GM21717 (cell line): Measurements from ENCODE around the gene EMC8.

Source experiments
- ATAC-seq: cut with Tn5 transposase; IDR thresholded peaks from one replicate; pipeline ENCODE4 v1.9.1; 2021; ENCODE audit warnings: mild to moderate bottlenecking, moderate library complexity; ENCODE audit not compliant: unreplicated experiment

EMC8 gene

GRCh38 chr16:85759136-85759535, 40.2 kb downstream of the EMC8 start:
- no peak for ATAC-seq

DNA sequence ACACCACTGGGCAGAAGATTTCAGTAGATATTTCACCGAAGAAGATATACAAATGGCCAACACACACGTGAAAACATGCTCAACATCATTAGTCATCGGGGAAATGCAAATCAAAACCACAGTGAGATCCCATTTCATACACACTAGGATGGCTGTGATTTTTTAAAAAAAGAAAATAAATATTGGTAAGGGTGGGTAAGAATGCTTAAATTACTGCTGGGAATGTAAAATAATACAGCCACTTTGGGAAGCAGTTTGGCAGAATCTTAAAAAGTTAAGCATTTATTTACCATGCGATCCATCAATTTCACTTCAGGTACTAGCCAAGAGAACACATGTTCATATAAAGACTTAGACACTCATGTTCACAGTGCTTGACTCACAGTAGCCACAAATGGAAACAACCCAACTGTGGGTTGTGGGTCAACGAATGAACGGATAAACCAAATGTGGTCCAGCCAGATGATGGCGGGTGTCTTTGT, 42.0 kb downstream of the EMC8 start:
- peak; percentile 27 for ATAC-seq

DNA sequence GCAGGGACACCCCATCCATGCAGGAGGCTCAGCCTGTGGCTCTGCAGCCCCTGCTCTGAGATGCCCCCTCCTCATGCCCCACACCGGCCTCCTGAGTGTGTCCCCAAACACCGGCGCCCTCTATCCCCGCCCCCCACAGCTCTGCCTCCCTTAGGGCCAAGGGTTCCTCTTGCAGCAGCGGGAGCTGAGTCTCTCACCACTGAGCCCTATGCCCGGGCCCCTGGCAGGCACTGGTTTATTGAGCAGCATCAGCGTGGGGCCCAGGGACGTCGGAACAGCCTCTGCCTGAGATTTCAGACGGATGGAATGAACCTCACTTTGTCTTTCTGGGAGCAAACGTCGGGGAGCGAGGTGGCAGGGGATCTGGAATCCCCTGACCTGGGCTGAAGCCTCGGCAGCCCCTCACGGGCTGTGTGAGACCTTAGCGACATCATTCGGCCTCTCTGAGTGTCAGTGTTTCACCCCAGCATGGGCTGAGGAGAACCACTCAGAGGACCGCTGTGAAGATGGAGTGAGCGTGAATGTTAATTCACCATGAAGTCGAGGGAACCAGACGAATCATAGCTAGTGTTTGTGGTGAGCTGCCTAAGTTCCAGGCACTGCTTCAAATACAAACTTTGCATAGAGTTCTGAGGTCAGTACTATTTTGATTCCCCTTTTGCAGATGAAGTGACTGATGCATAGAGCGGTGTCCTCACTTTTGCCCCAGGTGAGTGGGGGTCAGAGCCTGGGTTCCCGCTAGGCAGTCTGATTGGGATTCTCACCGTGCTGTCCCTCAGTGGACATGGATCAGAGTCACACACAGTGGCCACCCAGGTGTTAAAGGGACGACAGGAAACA, 43.2 kb downstream of the EMC8 start:
- ATAC-seq = peak; percentile 50

GRCh38 chr16:85754413-85754812, 44.9 kb downstream of the EMC8 start:
- ATAC-seq = no peak

- no peak for ATAC-seq
These were observed 45.4 kb downstream of the EMC8 start for GRCh38 chr16:85753976-85754375.

GRCh38 chr16:85753559-85753958, 45.8 kb downstream of the EMC8 start:
- ATAC-seq = no peak

- no peak for ATAC-seq
These were observed 46.6 kb downstream of the EMC8 start for GRCh38 chr16:85752511-85753420.

DNA sequence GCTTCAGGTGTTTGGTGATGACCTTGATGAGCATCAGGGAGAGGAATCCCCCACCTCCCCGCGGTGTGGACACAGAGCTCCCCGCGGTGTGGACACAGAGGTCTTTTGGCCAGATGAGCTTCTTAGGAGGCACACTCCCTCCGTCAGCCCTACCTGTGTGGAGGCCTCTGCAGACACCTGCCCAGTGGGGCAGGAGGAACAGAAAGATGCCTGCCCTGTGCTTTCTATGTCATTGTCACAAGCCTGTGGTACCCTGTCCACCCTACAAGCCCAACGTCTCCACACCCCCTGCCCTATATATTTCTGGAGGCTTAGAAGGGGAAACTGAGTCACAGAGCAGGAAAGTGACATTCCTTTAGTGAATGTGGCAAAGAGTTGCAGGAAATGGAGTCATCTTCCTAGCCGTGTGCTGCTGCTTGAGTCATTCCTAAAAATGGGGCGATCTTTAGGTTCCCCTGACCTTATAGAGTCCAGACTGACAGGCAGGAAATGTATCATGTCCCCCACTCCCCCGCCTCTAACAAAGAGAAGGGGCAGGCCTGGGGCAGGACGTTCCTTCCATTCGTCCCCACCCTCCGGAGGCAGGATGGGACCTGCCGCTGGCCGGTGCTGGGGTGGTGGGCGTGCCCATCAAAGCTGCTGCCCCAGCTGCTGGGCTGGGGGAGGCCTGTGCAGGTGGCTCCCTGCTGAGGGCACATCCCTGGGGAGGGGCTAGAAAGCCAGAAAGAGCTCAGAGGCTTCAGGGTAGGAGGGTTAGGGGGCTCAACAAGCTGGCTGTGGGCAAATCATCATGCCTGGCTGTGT, 47.4 kb downstream of the EMC8 start:
- ATAC-seq = no peak

GRCh38 chr16:85750827-85751697, 48.3 kb downstream of the EMC8 start, which contains the start of gene C16orf74:
C16orf74 (minus strand) TSS chr16:85751096; CDS start chr16:85735217, 15,879 bp downstream.
- ATAC-seq = peak; percentile 39

DNA sequence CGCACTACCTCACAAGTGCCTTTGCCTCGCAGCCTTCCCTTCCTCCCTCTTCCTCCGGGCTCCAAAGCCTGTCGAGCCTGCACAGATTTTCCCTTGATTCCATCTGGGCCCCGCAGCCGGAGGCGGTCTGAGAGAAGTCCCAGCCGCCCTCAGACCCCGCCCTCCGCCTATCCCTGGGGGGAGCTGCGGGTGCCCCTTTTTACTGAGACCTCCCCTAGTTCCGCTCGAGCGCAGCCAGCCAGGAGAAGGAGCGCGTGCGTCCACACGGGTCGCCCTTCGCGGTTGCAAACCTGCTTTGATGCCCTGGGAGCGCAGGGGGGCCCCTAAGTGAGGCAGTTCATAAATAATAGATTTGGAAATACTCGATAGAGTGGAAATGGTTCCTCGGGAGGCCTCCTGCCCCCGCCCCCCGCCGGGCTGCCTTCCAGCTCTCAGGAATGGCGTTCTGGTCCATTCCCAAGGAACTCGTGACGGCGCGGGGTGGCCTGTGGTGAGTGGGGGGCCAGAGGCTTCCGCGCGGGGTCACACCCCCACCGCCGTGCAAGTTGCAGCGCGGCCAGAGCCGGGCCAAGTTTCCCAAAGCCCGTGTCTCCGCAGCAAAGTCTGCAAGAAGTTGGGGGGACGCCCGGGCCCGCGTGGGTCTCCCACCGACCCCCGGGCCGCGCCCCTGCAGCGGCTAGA, 49.1 kb downstream of the EMC8 start:
- ATAC-seq = no peak

- ATAC-seq = no peak
These were observed 49.6 kb downstream of the EMC8 start for GRCh38 chr16:85749771-85750145.

- ATAC-seq = no peak
These were observed 52.7 kb downstream of the EMC8 start for GRCh38 chr16:85746460-85747215.

GRCh38 chr16:85738923-85739715, 60.2 kb downstream of the EMC8 start:
- ATAC-seq = no peak

- no peak for ATAC-seq
These were observed 62.4 kb downstream of the EMC8 start for GRCh38 chr16:85736921-85737320.

DNA sequence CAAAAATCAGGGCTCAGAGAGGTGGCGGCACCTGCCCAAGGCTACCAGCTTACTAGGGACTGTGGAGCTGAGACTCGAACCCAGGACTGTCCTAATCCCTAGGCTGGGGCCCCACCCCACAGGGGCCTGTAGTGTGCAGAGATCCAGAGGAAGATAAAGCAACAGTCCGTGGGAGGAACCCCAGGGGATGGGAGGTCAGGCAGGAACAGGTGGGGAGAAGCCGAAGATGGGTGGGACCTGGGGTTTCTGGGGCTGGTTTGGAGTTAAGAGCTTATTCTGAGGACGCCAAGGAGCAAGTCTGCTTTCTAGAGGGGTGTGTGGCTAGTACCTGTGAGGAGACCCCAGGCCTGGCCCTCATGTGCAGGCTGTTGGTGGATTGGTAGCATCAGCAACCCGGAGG, 63.4 kb downstream of the EMC8 start:
- no peak for ATAC-seq

DNA sequence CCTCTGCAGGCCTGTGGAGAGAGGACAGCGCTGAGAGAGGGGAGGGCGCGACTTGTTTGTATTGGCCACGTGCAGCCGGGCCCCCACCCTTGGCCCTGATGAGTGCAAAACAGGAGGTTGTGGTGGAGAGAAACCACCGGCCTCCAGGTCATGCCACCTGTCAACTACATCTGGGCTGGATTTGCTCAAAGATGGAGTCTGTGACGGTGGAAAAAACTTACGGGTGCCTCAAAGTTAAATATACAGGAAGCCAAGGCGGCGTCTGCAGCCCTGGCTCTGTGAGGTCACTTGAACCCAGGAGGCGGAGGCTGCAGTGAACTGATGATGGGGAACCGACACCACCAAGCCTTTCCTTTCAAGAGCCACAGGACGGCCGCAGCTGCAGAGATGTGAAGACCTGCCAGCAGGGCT, 64.1 kb downstream of the EMC8 start:
- no peak for ATAC-seq

DNA sequence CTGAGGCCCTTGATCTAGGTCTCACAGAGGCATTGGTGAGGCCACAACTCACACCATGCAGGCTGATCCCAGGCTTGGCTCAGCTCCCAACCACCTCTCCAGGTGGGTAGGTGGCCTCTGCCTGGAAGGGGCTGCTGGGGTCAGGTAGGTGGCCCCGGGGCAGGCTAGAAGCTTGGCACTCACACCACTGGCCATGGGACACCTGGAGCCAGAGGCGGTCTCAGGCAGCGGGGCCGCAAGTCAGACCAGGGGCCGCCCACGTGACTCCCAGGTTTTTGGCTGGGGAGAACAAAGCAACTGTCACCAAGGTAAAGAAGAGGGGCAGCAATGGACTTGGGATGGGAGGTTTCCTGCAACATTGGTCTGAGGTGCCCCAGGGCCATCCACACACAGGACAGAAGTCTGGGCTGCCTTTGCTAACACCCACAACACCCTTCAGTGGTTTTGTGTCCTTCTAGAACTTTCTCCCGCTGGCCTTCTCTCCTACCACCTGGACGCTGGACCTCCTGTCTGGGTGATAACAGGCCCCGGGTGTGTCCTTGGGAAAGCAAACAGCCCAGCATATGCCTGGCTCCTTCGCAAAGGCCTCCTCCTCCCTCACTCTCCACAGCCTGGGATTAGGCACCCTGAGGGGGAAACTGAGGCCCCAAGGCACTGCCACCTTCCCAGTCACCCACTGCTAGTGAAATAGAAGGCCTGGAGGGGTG, 64.9 kb downstream of the EMC8 start:
- ATAC-seq = no peak
